ENCODE results near the gene STIM2. TPM values are rescaled to one million over a fixed set of nuclear protein-coding genes. Genes with fewer than 3 reads are reported as not detected.

The STIM2 gene
- polyA plus RNA-seq, 3 donors, result 8.6 to 16.5 (median 8.8) TPM

DNA sequence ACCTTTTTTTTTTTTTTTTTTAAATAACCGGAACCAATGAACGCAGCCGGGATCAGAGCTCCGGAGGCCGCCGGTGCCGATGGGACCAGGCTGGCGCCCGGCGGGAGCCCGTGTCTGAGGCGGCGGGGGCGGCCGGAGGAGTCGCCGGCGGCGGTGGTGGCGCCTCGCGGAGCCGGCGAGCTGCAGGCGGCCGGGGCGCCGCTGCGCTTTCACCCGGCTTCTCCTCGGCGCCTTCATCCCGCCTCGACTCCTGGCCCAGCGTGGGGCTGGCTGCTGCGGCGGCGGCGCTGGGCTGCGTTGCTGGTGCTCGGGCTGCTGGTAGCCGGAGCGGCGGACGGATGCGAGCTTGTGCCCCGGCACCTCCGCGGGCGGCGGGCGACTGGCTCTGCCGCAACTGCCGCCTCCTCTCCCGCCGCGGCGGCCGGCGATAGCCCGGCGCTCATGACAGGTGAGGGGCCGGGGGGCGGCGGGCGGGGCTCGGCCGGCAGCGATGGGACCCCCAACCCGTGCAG lies 337 bp downstream of the STIM2 start:
- Histone ChIP-seq H3K79me2 (ENCODE audit: insufficient read depth, low read length) (peaks cover 48% of the 10 kb centered on the region), H2AFZ (ENCODE audit: insufficient read depth, low read depth, low read length, poor library complexity, severe bottlenecking) (peak overlapping the region; percentile 92), H3K27ac (ENCODE audit: low read depth in 1 of 2, low read length in 2 of 2) (peak overlapping the region; percentile 82 to 88), H3K36me3 (replicated peaks in 1 of 2; ENCODE audit: control insufficient read depth in 1 of 2, insufficient read depth in 2 of 2, low read length in 2 of 2) (no peaks in the 10 kb centered on the region), H3K9me3 (replicated peaks in 1 of 2; ENCODE audit: control insufficient read depth in 1 of 2, insufficient read depth in 1 of 2, low read length in 2 of 2) (no peaks in the 10 kb centered on the region), H3K4me3 (replicated peaks in 1 of 3; ENCODE audit: low read depth in 2 of 3, low read length in 3 of 3) (peak overlapping the region; percentile 49 to 92 (median 74)), H3K4me1 (ENCODE audit: control insufficient read depth in 1 of 2, insufficient read depth in 2 of 2, low read length in 2 of 2) (peaks cover 43 to 67% of the 10 kb centered on the region in 2 donors), H3K27me3 (ENCODE audit: control insufficient read depth in 2 of 2, insufficient read depth in 2 of 2, low read length in 2 of 2) (no peaks in the 10 kb centered on the region), H3K4me2 (replicated peaks; ENCODE audit: extremely low read depth, low read length, poor library complexity, severe bottlenecking) (peak overlapping the region; percentile 93), H4K20me1 (ENCODE audit: insufficient read depth, low read length) (peaks cover 15% of the 10 kb centered on the region), H3K9ac (ENCODE audit: insufficient read depth, low read length, poor library complexity, severe bottlenecking) (peak overlapping the region; percentile 87)
- TF ChIP-seq, protein P1, sequence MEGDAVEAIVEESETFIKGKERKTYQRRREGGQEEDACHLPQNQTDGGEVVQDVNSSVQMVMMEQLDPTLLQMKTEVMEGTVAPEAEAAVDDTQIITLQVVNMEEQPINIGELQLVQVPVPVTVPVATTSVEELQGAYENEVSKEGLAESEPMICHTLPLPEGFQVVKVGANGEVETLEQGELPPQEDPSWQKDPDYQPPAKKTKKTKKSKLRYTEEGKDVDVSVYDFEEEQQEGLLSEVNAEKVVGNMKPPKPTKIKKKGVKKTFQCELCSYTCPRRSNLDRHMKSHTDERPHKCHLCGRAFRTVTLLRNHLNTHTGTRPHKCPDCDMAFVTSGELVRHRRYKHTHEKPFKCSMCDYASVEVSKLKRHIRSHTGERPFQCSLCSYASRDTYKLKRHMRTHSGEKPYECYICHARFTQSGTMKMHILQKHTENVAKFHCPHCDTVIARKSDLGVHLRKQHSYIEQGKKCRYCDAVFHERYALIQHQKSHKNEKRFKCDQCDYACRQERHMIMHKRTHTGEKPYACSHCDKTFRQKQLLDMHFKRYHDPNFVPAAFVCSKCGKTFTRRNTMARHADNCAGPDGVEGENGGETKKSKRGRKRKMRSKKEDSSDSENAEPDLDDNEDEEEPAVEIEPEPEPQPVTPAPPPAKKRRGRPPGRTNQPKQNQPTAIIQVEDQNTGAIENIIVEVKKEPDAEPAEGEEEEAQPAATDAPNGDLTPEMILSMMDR (IDR thresholded peaks at IDR 0.05), result no peak
- intact Hi-C loops (cut with micrococcal nuclease), result no loop called here
- H3K4me3 Mint-ChIP-seq, result peak overlapping the region; percentile 97 to 100
- H3K27ac Mint-ChIP-seq, result peak overlapping the region; percentile 50 to 95 (median 91)
- no peaks in the 10 kb centered on the region for H3K27me3 Mint-ChIP-seq (ENCODE audit: low read depth in 3 of 3)
- H3K9me3 Mint-ChIP-seq, result no peaks in the 10 kb centered on the region
- under 1% methylated on average over 70 of the region's 70 CpGs for WGBS (ENCODE audit: insufficient coverage)
- peak in 2 of 3 donors; percentile 27 to 41 for DNase-seq
- peaks cover 53% of the 10 kb centered on the region for H3K4me1 Mint-ChIP-seq
- no peaks in the 10 kb centered on the region for H3K36me3 Mint-ChIP-seq

DNA sequence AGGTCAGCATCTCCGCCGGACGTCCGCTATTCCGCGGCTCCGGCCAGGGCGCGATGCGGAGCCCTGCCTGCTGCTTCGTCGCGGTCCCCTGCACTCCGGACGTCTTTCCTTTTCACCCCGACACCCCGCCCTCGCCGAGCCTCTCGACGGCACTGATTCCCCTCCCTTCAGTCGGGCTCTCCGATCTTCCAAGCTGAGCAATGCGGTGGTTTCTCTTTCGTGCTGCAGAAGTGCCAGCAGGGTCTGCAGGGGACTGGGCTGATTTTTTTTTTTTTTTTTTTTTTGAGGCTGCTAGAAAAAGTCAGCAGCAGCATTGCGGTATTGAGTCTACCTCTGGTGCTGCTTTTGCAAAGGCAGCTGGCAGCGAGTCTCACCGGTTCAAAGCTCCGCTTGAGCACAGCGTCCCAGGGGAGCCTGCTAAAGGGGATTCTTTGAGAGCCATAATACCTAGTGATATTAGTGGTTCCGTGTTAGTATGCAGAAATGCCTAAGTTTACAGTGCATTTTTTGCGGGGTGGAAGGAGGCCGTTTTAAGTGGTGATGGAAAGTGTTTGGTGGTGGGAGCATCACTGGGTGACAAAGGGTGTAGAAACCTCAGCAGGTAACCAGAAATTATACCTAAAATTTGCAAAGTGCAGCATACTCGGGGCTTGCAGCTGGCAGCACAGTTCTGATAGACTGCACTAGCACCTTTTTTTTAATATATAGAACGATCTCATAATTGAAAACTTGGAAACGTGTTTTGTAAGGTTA lies 969 bp downstream of the STIM2 start:
- TF ChIP-seq, protein P1 (IDR thresholded peaks at IDR 0.05), result no peak
- DNase-seq, result peak; percentile 48 to 56 (median 48)
- peaks cover 43 to 67% of the 10 kb centered on the region in 2 donors for H3K4me1 ChIP-seq (ENCODE audit: control insufficient read depth in 1 of 2, insufficient read depth in 2 of 2, low read length in 2 of 2)
- no peaks in the 10 kb centered on the region for H3K9me3 Mint-ChIP-seq
- peak overlapping the region; percentile 93 to 100 for H3K4me3 Mint-ChIP-seq
- peak overlapping the region; percentile 93 for H3K4me2 ChIP-seq (replicated peaks; ENCODE audit: extremely low read depth, low read length, poor library complexity, severe bottlenecking)
- H3K4me3 ChIP-seq (replicated peaks in 1 of 3; ENCODE audit: low read depth in 2 of 3, low read length in 3 of 3), result peak overlapping the region; percentile 49 to 92 (median 74)
- H3K27ac Mint-ChIP-seq, result peak overlapping the region; percentile 90 to 96 (median 93)
- peak overlapping the region; percentile 92 for H2AFZ ChIP-seq (ENCODE audit: insufficient read depth, low read depth, low read length, poor library complexity, severe bottlenecking)
- H3K9ac ChIP-seq (ENCODE audit: insufficient read depth, low read length, poor library complexity, severe bottlenecking), result peak overlapping the region; percentile 87
- no peaks in the 10 kb centered on the region for H3K27me3 Mint-ChIP-seq (ENCODE audit: low read depth in 3 of 3)
- H3K79me2 ChIP-seq (ENCODE audit: insufficient read depth, low read length), result peaks cover 55% of the 10 kb centered on the region
- H3K27ac ChIP-seq (ENCODE audit: low read depth in 1 of 2, low read length in 2 of 2), result peak overlapping the region; percentile 82 to 88
- H3K36me3 Mint-ChIP-seq, result no peaks in the 10 kb centered on the region
- no peaks in the 10 kb centered on the region for H3K36me3 ChIP-seq (replicated peaks in 1 of 2; ENCODE audit: control insufficient read depth in 1 of 2, insufficient read depth in 2 of 2, low read length in 2 of 2)
- H3K27me3 ChIP-seq (ENCODE audit: control insufficient read depth in 2 of 2, insufficient read depth in 2 of 2, low read length in 2 of 2), result no peaks in the 10 kb centered on the region
- peaks cover 56% of the 10 kb centered on the region for H3K4me1 Mint-ChIP-seq
- H4K20me1 ChIP-seq (ENCODE audit: insufficient read depth, low read length), result peaks cover 20% of the 10 kb centered on the region
- WGBS (ENCODE audit: insufficient coverage), result 0% methylated on average over 33 of the region's 36 CpGs
- no peaks in the 10 kb centered on the region for H3K9me3 ChIP-seq (replicated peaks in 1 of 2; ENCODE audit: control insufficient read depth in 1 of 2, insufficient read depth in 1 of 2, low read length in 2 of 2)
- intact Hi-C loops (cut with micrococcal nuclease), result no loop called here
